RCC 7860 (cell line): Measurements from ENCODE around the gene MRM3.
"Not testable (repeated sequence)": the region's sequence is repeated elsewhere in the genome, so short reads cannot be mapped to it uniquely, and the experiment has no call there.

ENCODE experiments used
- DNase-seq: peaks from one replicate; pipeline ENCODE4 v3.0.0-alpha.2; 2015; ENCODE audit warnings: low spot score
- FAIRE-seq: peaks from 2 replicates; lab custom pipeline; 2012; peaks lifted over from hg19 to GRCh38; lab: Jason Lieb, UNC

Gene MRM3

DNA sequence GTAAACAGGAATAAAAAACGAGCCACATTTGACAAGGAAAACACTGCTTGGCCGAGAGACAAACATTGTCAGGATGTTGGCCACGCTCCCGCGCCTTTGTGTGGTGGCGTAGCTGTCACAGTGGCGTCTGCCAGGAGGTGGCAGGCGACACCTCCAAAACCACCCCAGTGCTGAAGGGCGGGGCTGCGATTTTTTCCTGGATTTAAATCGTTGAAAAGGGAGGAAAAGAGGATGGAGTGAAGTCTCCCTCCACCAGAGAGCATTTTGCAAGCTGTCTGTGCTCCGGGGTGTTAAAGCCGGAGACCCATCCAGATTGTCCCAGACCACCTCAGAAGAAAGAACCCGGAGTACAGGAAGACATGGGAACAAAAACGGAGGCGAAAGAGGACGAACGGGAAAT is 12.7 kb downstream of the MRM3 start:
- peak; percentile 38 for DNase-seq

DNA sequence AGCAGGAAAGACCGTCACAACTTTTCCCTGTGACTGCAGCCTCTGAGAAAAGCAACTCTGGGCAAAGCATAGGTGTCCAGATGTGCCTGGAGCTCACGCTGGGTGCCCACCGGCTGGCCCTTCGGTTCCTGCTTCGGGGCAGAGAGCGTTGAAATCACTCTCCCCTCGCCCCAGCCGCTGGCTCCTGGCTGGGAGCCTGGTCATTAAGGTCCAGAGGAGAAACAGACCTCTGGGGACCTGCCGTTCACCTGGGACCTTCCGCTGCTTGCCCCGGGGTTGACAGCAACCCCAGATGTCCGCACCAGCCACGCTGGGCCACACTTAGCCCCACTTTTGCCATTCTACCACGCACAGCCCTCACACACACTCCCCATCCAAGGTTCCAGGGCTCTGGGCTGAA is 13.1 kb downstream of the MRM3 start:
- FAIRE-seq (no peak), DNase-seq (no peak)

More for the DNA sequence above, 12.7 kb downstream of the MRM3 start:
- FAIRE-seq: no peak

- FAIRE-seq (no peak), DNase-seq (no peak)
Observed at GRCh38 chr17:795721-796120, 13.6 kb downstream of the MRM3 start.

DNA sequence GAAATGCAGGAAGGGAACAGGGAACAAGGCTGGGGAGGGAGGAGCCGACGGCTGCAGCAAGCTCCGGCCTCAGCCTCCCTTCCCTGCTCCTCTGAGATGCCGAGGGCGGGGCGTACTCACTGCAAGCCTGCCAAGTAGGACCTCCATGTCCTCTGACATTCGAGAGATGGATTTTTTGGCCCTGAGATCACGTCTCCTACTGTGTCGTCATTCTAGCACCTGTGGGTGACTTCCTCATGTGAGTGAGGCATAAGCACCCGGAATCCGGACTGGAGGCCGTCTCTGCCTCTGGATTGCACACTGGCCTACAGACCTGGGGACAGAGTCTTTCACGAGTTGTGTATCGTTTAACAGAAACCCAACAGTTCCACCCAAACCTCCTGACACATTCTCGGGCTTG is 14.5 kb downstream of the MRM3 start:
- no peak for FAIRE-seq
- DNase-seq: no peak

- FAIRE-seq: no peak
- no peak for DNase-seq
Observed at GRCh38 chr17:797236-797840, 15.2 kb downstream of the MRM3 start.

DNA sequence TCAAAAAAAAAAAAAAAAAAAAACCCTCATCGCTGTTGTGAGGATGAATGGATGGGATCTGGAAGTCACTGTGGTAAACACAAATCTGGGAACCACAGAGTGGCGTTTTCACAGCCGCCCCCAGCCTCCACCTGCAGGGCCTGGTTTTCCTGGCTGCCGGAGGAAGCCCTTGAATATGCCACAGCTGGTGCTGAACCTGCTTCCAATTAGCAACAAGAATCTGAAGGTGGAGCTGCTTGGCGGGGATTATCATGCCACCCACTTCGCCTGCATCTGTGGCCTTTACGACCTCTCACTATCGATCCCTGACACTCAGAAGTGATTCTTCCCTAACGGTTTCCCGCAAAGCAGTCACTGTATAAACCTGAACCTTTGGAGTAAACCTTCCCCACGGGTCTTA is 16.1 kb downstream of the MRM3 start:
- DNase-seq (no peak), FAIRE-seq (no peak)

GRCh38 chr17:799261-799660 is 17.1 kb downstream of the MRM3 start:
- no peak for DNase-seq
- FAIRE-seq: no peak

- no peak for DNase-seq
- FAIRE-seq: no peak
Observed at GRCh38 chr17:800446-801242, 18.5 kb downstream of the MRM3 start.

DNA sequence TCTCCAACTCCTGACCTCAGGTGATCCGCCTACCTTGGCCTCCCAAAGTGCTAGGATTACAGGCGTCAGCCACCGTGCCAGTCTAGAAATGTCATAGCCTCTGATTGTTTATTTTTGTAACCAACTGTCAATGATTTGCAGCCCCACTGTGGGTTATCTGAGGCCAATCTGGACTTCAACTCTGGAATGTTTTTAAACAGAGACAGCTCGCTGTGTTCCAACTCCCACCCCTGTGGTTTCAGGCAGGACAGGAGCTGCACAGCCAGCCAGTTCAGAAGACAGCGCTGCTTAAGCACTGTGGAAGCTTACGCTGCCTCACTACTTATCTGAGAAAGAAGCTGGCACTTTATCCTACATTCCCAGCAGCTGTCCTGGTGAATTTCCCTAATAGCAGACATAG is 19.5 kb downstream of the MRM3 start:
- DNase-seq (peak; percentile 63), FAIRE-seq (peak; percentile 72)

DNA sequence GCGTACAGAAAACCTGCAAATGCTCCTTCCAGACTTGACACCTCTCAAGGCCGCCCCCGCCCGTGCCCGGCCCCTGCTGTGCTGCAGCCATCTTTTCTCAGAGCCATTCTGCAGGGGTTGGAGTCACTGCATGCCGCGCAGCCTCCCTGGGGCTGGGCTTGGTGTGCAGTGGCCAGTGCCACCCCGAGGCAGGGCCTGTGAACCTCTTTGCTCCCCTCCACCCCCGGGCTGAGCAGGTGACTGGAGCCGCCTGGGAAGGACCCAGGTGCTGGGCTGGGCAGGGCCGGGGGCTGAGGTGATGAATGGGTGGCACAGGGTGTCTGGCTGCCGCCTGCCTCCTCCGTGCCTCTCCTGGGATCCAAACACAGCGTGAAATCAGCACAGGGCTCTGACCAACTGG is 20.3 kb downstream of the MRM3 start:
- FAIRE-seq: no peak
- no peak for DNase-seq

- no peak for FAIRE-seq
- no peak for DNase-seq
Observed at GRCh38 chr17:802901-803881, 21.0 kb downstream of the MRM3 start.

DNA sequence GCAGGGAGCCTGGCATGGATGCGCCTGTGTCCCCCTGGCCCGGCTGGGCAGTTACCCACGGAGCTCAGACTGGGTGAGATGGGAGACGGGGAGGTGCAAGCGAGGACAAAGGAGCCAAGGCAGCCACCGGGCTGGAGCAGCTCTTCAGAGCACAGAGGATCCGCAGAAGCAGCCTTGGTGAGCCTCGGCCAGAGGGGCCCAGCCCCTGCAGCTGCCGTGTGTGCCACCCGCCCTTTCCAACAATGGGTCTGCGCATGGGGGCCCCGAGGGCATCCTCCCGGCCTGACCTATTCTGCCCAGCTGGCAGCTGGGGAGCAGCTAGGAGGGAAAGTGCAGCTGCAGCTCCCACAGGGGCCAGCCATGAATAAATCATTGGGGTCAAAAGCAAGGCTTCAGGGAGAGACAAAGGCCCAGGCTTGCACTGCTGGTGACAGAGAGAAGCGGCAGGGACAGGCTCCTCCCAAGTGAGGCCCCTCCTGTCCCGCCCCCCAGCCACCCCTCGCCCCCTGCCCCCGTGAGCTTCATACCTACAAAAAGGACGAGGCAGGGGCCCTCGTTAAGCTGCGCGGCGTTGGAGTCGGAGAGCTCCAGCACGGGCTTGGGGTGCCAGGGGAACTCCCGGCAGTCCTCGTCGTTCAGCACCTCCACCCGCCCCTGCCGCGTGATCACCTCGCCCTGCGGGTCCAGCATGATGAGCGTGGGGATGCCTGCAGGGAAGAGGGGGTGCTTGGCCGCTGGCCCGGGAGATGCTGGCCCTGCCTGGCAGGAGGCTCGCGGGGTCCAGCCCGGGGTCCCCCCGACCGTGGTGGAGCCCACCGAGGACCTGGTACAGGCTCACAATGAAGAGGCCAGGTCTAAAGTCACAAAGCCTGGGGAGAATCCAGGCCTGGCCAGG is 22.6 kb downstream of the MRM3 start:
- FAIRE-seq: no peak

GRCh38 chr17:805886-806285 is 23.7 kb downstream of the MRM3 start:
- not testable (repeated sequence) for DNase-seq, FAIRE-seq

More for the DNA sequence above, 22.6 kb downstream of the MRM3 start:
- no peak for DNase-seq

- no peak for DNase-seq
- FAIRE-seq: no peak
Observed at GRCh38 chr17:806346-806745, 24.2 kb downstream of the MRM3 start.

DNA sequence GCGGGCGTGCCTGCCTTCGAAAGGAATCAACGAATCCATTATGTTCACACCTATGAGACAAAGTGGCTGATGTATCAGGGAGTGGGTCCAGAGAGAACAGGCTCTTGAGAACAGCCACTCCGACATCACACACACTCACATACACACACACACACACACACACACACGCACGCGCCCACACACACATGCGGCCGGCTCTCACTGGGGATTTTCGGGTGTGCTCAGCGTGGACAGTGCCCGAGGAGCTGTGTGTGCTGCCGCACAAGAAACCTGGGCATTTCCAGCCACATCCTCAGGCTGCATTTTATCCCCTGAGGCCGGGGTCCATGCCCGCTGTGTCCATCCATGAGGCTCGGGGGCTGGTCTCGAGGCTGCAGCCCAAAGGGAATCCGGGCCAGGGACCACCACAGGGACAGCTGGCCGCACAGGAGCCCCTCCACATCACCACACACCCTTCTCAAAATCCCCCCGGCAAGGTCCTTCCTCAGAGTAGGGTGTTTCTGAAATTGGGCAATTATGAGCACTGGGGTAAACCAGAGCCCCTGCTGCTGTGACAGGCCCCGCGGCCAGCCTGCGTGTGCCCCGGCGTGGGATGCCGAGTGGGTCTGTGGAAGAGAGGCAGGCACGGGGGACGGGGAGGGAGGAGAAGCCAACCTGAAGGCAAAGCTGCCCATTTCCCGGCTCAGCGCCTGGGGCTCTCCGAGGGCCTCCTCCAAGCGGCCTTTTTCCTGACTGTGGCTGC is 24.8 kb downstream of the MRM3 start:
- FAIRE-seq (no peak), DNase-seq (no peak)

DNA sequence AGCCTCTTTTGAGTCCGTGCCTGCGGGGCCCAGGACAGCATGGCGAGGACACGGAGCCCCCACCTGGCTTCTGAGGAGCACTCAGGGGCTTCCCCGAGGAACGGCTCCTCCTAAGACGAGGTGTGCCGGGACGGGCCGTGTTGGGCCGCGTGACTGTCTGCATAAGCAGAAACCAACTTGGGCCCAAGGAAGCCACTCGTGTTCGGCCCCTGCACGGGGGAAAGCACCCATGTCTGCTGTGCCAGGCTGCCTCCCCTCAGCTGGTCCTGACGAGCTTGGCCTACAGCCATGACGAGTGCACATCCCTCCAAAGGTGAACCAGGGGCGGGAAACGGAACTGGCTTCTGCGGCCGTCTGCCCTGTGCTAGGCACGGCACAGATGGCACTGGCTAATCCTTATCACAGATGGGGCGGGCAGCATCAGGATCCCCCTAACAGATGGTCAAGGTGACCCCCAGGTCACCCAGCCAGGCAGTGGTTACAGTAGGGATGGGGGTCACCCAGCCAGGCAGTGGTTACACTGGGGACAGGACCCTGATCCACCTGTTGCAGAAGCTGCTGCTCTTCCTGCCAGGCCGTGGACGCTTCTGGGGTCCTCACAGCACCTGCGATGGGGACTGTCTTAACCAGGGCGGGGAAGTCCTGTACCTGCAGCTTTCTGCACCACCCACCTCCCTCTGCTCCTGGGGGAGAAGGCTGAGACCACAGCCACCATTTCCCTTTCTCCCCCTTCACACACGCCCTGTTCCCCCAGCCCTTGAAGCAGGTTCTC is 25.6 kb downstream of the MRM3 start:
- FAIRE-seq: no peak
- no peak for DNase-seq

DNA sequence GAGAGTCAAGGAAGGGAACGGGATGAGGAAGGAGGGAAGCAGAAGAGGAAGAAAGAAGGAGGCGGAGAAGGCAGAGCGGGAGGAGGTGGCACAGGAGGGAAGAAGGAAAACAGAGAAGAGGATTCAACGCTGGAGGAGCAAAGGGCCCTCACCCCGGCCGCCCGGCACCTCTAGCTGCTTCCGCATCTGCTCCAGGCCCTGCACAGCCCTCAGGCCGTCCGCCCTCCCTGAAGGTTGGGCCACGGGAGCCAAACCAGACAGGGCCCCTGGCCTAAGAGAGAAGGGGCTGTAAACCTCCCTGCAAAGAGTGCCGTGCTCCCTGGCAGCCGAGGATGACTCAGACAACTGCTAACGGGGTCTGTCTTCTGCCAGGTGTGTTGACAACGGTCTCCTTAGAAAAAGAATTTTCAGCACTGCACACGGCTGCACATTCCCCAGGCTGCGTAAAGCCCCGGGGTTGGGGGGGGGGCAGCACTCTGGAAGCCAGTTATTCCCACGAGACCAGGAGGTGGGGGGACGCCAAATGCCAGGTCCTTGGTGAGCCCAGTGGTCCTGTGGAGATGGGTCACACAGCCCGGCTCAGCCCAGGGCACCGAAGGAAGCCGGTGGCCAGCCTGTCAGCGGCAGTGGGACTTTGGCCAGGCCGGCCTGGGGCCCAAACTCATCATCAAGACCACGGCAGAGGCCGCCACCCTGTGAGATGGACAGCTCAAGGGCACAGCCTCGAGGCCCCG is 29.1 kb downstream of the MRM3 start:
- DNase-seq: no peak

GRCh38 chr17:812638-813204 is 30.6 kb downstream of the MRM3 start:
- no peak for DNase-seq
- no peak for FAIRE-seq

More for the DNA sequence above, 29.1 kb downstream of the MRM3 start:
- no peak for FAIRE-seq
